DMS79 treated with DMSO at 0.1 percent for 48 hours (cell line): ENCODE data around the gene PUM1.
"Not testable (repeated sequence)": the region's sequence is repeated elsewhere in the genome, so short reads cannot be mapped to it uniquely, and the experiment has no call there.

Experiments used
- DNase-seq: peaks from one replicate; lab custom pipeline; 2025; lab: John Stamatoyannopoulos, UW

The PUM1 gene

GRCh38 chr1:30964706-30965105 is 100.8 kb downstream of the PUM1 start:
- DNase-seq = no peak

- DNase-seq = no peak
These were observed 102.7 kb downstream of the PUM1 start for GRCh38 chr1:30962609-30963508.

GRCh38 chr1:30957560-30958222 is 107.8 kb downstream of the PUM1 start:
- DNase-seq = no peak

- DNase-seq = no peak
These were observed 110.0 kb downstream of the PUM1 start for GRCh38 chr1:30955448-30956015.

GRCh38 chr1:30953685-30954084 is 111.8 kb downstream of the PUM1 start:
- DNase-seq = no peak

- DNase-seq = peak; percentile 89
These were observed 113.4 kb downstream of the PUM1 start for GRCh38 chr1:30952098-30952497.

- no peak for DNase-seq
These were observed 114.8 kb downstream of the PUM1 start for GRCh38 chr1:30950700-30951099.

- DNase-seq = peak; percentile 91
These were observed 115.5 kb downstream of the PUM1 start for GRCh38 chr1:30950053-30950452.

- DNase-seq = not testable (repeated sequence)
These were observed 116.1 kb downstream of the PUM1 start for GRCh38 chr1:30949487-30949838.

GRCh38 chr1:30948813-30949486 is 116.6 kb downstream of the PUM1 start:
- DNase-seq = not testable (repeated sequence)

GRCh38 chr1:30948278-30948677 is 117.2 kb downstream of the PUM1 start:
- no peak for DNase-seq

- no peak for DNase-seq
These were observed 118.3 kb downstream of the PUM1 start for GRCh38 chr1:30947212-30947611.

GRCh38 chr1:30942326-30942963 is 123.1 kb downstream of the PUM1 start:
- peak; percentile 12 for DNase-seq

- no peak for DNase-seq
These were observed 125.0 kb downstream of the PUM1 start for GRCh38 chr1:30940541-30940940.

GRCh38 chr1:30936541-30937171 is 128.9 kb downstream of the PUM1 start:
- no peak for DNase-seq

GRCh38 chr1:30935758-30936157 is 129.8 kb downstream of the PUM1 start:
- not testable (repeated sequence) for DNase-seq

GRCh38 chr1:30934613-30935012 is 130.9 kb downstream of the PUM1 start:
- peak; percentile 48 for DNase-seq

GRCh38 chr1:30933874-30934252 is 131.7 kb downstream of the PUM1 start:
- DNase-seq = no peak

- DNase-seq = no peak
These were observed 134.8 kb downstream of the PUM1 start for GRCh38 chr1:30930631-30931173.

GRCh38 chr1:30929944-30930525 is 135.5 kb downstream of the PUM1 start:
- DNase-seq = no peak
